Measurements from ENCODE around the gene EPG5. TPM values are rescaled to one million over a fixed set of nuclear protein-coding genes. Genes with fewer than 3 reads are reported as not detected.

The EPG5 gene, protein sequence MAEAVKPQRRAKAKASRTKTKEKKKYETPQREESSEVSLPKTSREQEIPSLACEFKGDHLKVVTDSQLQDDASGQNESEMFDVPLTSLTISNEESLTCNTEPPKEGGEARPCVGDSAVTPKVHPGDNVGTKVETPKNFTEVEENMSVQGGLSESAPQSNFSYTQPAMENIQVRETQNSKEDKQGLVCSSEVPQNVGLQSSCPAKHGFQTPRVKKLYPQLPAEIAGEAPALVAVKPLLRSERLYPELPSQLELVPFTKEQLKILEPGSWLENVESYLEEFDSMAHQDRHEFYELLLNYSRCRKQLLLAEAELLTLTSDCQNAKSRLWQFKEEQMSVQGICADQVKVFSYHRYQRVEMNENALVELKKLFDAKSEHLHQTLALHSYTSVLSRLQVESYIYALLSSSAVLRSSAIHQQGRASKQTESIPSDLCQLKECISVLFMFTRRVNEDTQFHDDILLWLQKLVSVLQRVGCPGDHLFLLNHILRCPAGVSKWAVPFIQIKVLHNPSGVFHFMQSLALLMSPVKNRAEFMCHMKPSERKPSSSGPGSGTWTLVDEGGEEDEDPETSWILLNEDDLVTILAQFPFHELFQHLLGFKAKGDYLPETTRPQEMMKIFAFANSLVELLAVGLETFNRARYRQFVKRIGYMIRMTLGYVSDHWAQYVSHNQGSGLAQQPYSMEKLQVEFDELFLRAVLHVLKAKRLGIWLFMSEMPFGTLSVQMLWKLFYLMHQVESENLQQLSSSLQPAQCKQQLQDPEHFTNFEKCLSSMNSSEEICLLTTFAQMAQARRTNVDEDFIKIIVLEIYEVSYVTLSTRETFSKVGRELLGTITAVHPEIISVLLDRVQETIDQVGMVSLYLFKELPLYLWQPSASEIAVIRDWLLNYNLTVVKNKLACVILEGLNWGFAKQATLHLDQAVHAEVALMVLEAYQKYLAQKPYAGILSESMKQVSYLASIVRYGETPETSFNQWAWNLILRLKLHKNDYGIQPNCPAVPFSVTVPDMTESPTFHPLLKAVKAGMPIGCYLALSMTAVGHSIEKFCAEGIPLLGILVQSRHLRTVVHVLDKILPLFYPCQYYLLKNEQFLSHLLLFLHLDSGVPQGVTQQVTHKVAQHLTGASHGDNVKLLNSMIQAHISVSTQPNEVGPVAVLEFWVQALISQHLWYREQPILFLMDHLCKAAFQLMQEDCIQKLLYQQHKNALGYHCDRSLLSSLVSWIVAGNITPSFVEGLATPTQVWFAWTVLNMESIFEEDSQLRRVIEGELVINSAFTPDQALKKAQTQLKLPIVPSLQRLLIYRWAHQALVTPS (N-terminal part only)
- polyA plus RNA-seq (2013), result 6.3 and 7.3 TPM in 2 replicates

DNA sequence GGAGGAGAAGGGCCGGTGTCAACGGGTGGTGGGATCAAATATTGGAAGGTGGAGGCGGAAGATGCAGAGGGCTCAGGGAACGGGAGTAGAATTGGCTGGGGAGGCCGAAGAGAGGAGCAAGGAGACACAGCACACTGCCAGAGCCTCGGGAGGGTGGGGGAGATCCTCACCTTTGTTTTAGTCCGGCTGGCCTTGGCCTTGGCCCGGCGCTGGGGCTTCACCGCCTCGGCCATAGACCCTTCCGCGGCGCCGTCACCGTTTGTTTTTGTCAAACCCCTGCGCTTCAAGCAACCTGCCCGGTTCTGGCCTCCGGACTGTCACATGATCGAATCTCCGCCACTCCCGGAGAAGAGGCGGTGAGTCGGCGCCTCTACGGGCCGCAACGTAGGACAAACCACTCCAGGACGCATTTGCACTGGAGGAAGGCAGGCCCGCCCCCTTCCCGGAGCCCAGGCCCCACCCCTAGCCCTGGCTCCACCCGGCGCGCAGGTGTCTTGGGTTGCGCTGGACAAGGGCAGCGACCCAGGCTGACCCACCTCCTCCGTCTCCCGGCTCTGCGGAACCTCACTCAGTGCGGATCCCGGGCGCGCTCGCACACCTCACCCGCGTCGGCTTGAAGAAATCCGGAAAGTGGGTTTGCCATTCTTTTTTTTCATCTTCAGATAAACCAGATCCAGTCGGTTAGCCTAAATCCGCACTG lies at the start of gene EPG5:
EPG5 (minus strand) TSS at position 323 of the 700 bp plus-strand sequence; CDS start at position 233, 90 bp downstream.
- Histone ChIP-seq H4K12ac (ENCODE audit: low read depth, low read length) (peak within 1 kb of the TSS; percentile 80), H3K4me3 (ENCODE audit: low read depth, low read length) (peak within 1 kb of the TSS; percentile 87), H3K27ac (ENCODE audit: low read depth, low read length) (peak within 1 kb of the TSS; percentile 46), H2AFZ (ENCODE audit: insufficient read depth, low read length, poor library complexity) (peak within 1 kb of the TSS; percentile 89), H3K4me1 (ENCODE audit: control insufficient read depth in 1 of 2, insufficient read depth in 2 of 2, low read length in 2 of 2) (no peaks in the 10 kb centered on the region), H3K9ac (ENCODE audit: low read length) (peak within 1 kb of the TSS; percentile 83), H4K8ac (ENCODE audit: low read depth, low read length) (peak within 1 kb of the TSS; percentile 88), H2AK5ac (ENCODE audit: low read length) (no peak within 1 kb of the TSS), H3K23ac (ENCODE audit: low read length) (no peak within 1 kb of the TSS), H3K79me1 (ENCODE audit: low read length) (peaks cover 3% of the 10 kb centered on the region), H2BK12ac (ENCODE audit: low read length) (no peak within 1 kb of the TSS), H3K4ac (ENCODE audit: low read depth, low read length) (peak within 1 kb of the TSS; percentile 56), H4K91ac (ENCODE audit: low read depth, low read length) (peak within 1 kb of the TSS; percentile 37), H3K79me2 (ENCODE audit: control insufficient read depth, insufficient read depth, low read length, poor library complexity) (peaks cover 3% of the 10 kb centered on the region), H3K9me3 (ENCODE audit: insufficient read depth, low read depth, low read length) (no peaks in the 10 kb centered on the region), H2BK120ac (ENCODE audit: insufficient read depth, low read length, poor library complexity) (no peak within 1 kb of the TSS), H3K14ac (ENCODE audit: low read length) (peak within 1 kb of the TSS; percentile 85), H3K4me2 (ENCODE audit: low read length) (peak within 1 kb of the TSS; percentile 88), H3K27me3 (ENCODE audit: insufficient read depth, low read length) (no peaks in the 10 kb centered on the region), H3K36me3 (ENCODE audit: control insufficient read depth in 1 of 2, insufficient read depth in 2 of 2, low read length in 2 of 2) (no peaks in the 10 kb centered on the region), H2BK5ac (ENCODE audit: low read depth, low read length, poor library complexity) (peak within 1 kb of the TSS; percentile 58), H3K18ac (ENCODE audit: low read length) (peak within 1 kb of the TSS; percentile 79)
- WGBS (ENCODE audit: extremely low coverage, insufficient coverage, insufficient read length), result no CpG with 5 or more reads among the region's 50 CpGs
- peak; percentile 95 to 97 for DNase-seq

DNA sequence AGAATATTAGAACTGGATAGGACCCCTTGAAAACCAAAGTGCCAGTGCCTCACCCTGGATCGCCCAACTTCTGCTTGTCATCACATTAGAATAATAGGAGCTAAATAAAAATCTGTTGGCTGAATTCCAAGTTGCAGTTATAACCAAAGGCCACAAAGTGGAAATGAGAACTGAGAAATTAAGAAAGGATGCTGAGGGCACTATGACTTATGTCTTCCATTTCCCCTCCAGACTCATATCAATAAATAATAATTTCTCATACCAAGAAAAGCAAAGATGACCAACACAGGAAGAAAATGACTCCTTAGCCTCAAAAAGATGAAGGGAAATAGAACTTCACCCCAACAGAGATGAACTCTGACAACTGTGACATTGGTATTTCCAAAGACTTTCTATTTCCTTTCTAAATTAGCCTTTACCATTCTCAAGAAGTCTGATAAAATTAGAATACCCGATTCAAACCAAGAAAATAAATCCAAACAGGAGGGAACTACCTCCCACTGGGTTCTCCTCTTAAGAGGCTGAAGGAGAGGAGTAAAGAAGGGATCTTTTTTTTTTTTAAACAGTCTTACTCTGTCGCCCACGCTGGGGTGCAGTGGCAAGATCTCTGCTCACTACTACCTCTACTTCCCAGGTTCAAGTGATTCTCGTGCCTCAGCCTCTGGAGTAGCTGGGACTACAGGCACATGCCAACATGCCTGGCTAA lies 46.5 kb upstream of the EPG5 start:
- no peak overlapping the region for H3K23ac ChIP-seq (ENCODE audit: low read length)
- no peaks in the 10 kb centered on the region for H3K27me3 ChIP-seq (ENCODE audit: insufficient read depth, low read length)
- H2AK5ac ChIP-seq (ENCODE audit: low read length), result no peak overlapping the region
- H3K4me3 ChIP-seq (ENCODE audit: low read depth, low read length), result no peak overlapping the region
- no peak overlapping the region for H3K14ac ChIP-seq (ENCODE audit: low read length)
- H2AFZ ChIP-seq (ENCODE audit: insufficient read depth, low read length, poor library complexity), result no peak overlapping the region
- H2BK5ac ChIP-seq (ENCODE audit: low read depth, low read length, poor library complexity), result no peak overlapping the region
- H4K91ac ChIP-seq (ENCODE audit: low read depth, low read length), result no peak overlapping the region
- H3K36me3 ChIP-seq (ENCODE audit: control insufficient read depth in 1 of 2, insufficient read depth in 2 of 2, low read length in 2 of 2), result peaks cover 14 to 24% of the 10 kb centered on the region in 2 experiments
- H3K4ac ChIP-seq (ENCODE audit: low read depth, low read length), result no peak overlapping the region
- no peak overlapping the region for H3K18ac ChIP-seq (ENCODE audit: low read length)
- H3K79me1 ChIP-seq (ENCODE audit: low read length), result no peaks in the 10 kb centered on the region
- H3K9ac ChIP-seq (ENCODE audit: low read length), result no peak overlapping the region
- no peak overlapping the region for H3K4me2 ChIP-seq (ENCODE audit: low read length)
- no peak overlapping the region for H2BK120ac ChIP-seq (ENCODE audit: insufficient read depth, low read length, poor library complexity)
- no peaks in the 10 kb centered on the region for H3K79me2 ChIP-seq (ENCODE audit: control insufficient read depth, insufficient read depth, low read length, poor library complexity)
- DNase-seq, result no peak
- H3K4me1 ChIP-seq (ENCODE audit: control insufficient read depth in 1 of 2, insufficient read depth in 2 of 2, low read length in 2 of 2), result peaks cover 0 to 4% of the 10 kb centered on the region in 2 experiments
- H2BK12ac ChIP-seq (ENCODE audit: low read length), result no peak overlapping the region
- no peaks in the 10 kb centered on the region for H3K9me3 ChIP-seq (ENCODE audit: insufficient read depth, low read depth, low read length)
- no CpG with 5 or more reads among the region's 5 CpGs for WGBS (ENCODE audit: extremely low coverage, insufficient coverage, insufficient read length)
- no peak overlapping the region for H3K27ac ChIP-seq (ENCODE audit: low read depth, low read length)
- H4K8ac ChIP-seq (ENCODE audit: low read depth, low read length), result no peak overlapping the region
- no peak overlapping the region for H4K12ac ChIP-seq (ENCODE audit: low read depth, low read length)

- Histone ChIP-seq H3K4me2 (ENCODE audit: low read length) (no peak overlapping the region), H3K27ac (ENCODE audit: low read depth, low read length) (peak overlapping the region; percentile 3), H3K27me3 (ENCODE audit: insufficient read depth, low read length) (no peaks in the 10 kb centered on the region), H3K4me3 (ENCODE audit: low read depth, low read length) (no peak overlapping the region), H2AK5ac (ENCODE audit: low read length) (no peak overlapping the region), H3K9me3 (ENCODE audit: insufficient read depth, low read depth, low read length) (no peaks in the 10 kb centered on the region), H2AFZ (ENCODE audit: insufficient read depth, low read length, poor library complexity) (no peak overlapping the region), H3K9ac (ENCODE audit: low read length) (no peak overlapping the region), H3K23ac (ENCODE audit: low read length) (no peak overlapping the region), H3K18ac (ENCODE audit: low read length) (no peak overlapping the region), H3K36me3 (ENCODE audit: control insufficient read depth in 1 of 2, insufficient read depth in 2 of 2, low read length in 2 of 2) (peaks cover 20 to 33% of the 10 kb centered on the region in 2 experiments), H4K8ac (ENCODE audit: low read depth, low read length) (no peak overlapping the region), H2BK5ac (ENCODE audit: low read depth, low read length, poor library complexity) (no peak overlapping the region), H3K79me2 (ENCODE audit: control insufficient read depth, insufficient read depth, low read length, poor library complexity) (no peaks in the 10 kb centered on the region), H2BK120ac (ENCODE audit: insufficient read depth, low read length, poor library complexity) (no peak overlapping the region), H3K4ac (ENCODE audit: low read depth, low read length) (no peak overlapping the region), H3K4me1 (ENCODE audit: control insufficient read depth in 1 of 2, insufficient read depth in 2 of 2, low read length in 2 of 2) (peaks cover 0 to 4% of the 10 kb centered on the region in 2 experiments), H2BK12ac (ENCODE audit: low read length) (no peak overlapping the region), H3K79me1 (ENCODE audit: low read length) (no peaks in the 10 kb centered on the region), H4K12ac (ENCODE audit: low read depth, low read length) (no peak overlapping the region), H3K14ac (ENCODE audit: low read length) (no peak overlapping the region), H4K91ac (ENCODE audit: low read depth, low read length) (no peak overlapping the region)
- DNase-seq, result no peak
- no CpG with 5 or more reads among the region's 4 CpGs for WGBS (ENCODE audit: extremely low coverage, insufficient coverage, insufficient read length)
These were observed 43.5 kb upstream of the EPG5 start for GRCh38 chr18:46010676-46011075.

Measured in trophoblast cell (in vitro differentiated cells and primary cell).